D721Med (cell line): Measurements from ENCODE around the gene CDYL.

Experiments
- DNase-seq: peaks from one replicate; pipeline ENCODE4 v3.0.0; 2011; ENCODE audit warnings: low spot score; ENCODE audit not compliant: insufficient read length
- FAIRE-seq: peaks from 2 replicates; lab custom pipeline; 2011; peaks lifted over from hg19 to GRCh38; lab: Jason Lieb, UNC
- CTCF ChIP-seq: IDR thresholded peaks from 2 replicates; pipeline ENCODE4 v1.5.1; 2012; ENCODE audit warnings: mild to moderate bottlenecking, control low read depth; ENCODE audit not compliant: insufficient read depth; ENCODE audit errors: missing control alignments

The CDYL gene

GRCh38 chr6:4941782-4942672, 165.8 kb downstream of the CDYL start:
- DNase-seq (no peak), FAIRE-seq (no peak)
- no peak for TF ChIP-seq CTCF

- no peak for TF ChIP-seq CTCF
- FAIRE-seq, result no peak
- DNase-seq, result no peak
These were observed 166.4 kb downstream of the CDYL start for GRCh38 chr6:4942673-4943009.

DNA sequence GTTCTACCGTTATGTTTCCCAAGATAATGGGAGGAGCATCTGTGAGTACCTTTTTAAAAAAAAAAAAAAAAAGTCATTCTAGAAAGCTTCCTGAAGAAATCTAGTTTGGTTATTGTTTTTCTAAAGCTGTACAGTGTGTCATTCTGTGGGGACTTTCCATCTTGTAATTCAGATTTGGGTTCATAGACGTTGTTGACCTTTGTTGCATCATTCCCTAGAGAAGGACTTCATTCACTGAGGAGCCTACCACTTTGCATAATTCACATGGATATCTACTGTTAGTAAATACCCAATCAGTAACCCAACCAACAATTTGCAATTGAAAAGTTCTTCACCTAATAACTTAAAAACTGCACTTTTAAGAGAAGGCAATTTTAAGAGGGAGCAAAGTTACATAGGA, 167.5 kb downstream of the CDYL start:
- FAIRE-seq, result no peak
- no peak for DNase-seq

DNA sequence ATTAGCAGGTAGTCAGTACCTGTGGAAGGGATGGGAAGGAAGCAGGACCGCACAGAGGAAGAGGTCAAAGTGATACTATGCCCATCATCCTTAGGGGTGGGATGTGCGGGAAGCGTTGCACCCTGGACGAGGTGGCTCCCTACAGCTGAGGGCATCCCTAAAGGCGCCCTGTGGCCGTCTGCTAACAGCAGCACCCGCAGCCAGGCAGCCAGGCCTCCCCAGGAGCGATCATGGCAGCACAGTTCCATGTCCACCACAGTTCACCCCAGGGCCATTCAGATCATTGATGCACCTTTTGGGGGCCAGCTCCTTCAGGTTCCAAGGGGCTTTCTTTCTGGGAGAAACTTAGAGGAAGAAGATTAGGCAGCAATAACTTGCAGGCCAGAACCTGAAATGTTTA, 168.1 kb downstream of the CDYL start:
- TF ChIP-seq CTCF, result no peak
- DNase-seq, result no peak
- FAIRE-seq, result no peak

More for the DNA sequence above, 167.5 kb downstream of the CDYL start:
- TF ChIP-seq CTCF, result no peak

DNA sequence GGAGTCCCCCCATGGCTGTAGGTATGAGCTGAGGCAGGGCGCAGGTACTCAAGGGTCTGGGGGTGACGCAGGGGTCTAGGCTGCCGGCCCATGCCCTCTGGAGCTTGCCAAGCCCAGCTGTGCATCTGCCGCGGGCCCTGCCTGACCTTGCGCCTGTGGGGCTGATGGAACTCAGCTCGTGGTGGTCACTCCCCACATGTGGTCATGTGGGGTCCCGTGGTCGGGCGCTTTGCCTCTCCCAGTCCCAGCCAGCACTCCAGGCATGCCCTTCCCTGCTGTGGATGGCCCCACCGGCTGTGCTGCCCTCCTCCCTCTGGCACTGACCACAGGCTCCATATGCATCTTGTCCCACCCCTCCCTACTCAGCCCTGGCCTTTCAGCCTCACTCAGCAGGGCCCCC, 170.3 kb downstream of the CDYL start:
- no peak for DNase-seq
- no peak for TF ChIP-seq CTCF
- no peak for FAIRE-seq

DNA sequence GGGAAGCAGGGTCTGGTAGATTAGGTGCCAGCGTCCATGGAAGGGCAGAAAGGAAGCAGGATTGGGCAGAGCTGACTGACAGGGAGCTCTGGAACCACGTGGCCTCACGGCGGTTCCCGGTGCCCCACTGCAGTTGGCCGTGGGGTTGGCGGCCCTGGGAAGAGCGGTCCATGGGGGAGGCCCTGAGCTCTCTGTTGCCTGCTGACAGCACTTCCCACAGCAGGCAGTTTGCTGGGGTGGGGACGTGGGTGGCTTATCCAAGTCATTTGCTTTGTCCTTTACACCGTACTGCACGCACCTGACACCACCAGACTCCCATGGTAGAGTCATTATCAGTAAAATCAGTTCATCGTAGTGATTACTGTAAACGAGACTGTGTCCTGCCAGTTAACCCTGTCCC, 171.5 kb downstream of the CDYL start:
- TF ChIP-seq CTCF, result no peak
- DNase-seq, result no peak
- FAIRE-seq, result no peak

- TF ChIP-seq CTCF, result no peak
- DNase-seq (no peak), FAIRE-seq (no peak)
These were observed 172.7 kb downstream of the CDYL start for GRCh38 chr6:4948781-4949450.
